GM18951 (cell line): ENCODE measurements around the gene PKDCC.

Source experiments
- POLR2A ChIP-seq: IDR thresholded peaks from 4 replicates; pipeline ENCODE4 v1.6.1; 2011; ENCODE audit warnings: mild to moderate bottlenecking; ENCODE audit not compliant: insufficient read length, insufficient read depth; ENCODE audit errors: extremely low read depth
- in situ Hi-C: fragments of 300-500 bp; cut with MboI; formaldehyde crosslinking; loops from one replicate; pipeline ENCODE4 v1.12.0; 2022; ENCODE audit warnings: low sequenced_read_pairs, mixed read lengths, inconsistent platforms; ENCODE audit not compliant: unreplicated experiment

Gene PKDCC, protein sequence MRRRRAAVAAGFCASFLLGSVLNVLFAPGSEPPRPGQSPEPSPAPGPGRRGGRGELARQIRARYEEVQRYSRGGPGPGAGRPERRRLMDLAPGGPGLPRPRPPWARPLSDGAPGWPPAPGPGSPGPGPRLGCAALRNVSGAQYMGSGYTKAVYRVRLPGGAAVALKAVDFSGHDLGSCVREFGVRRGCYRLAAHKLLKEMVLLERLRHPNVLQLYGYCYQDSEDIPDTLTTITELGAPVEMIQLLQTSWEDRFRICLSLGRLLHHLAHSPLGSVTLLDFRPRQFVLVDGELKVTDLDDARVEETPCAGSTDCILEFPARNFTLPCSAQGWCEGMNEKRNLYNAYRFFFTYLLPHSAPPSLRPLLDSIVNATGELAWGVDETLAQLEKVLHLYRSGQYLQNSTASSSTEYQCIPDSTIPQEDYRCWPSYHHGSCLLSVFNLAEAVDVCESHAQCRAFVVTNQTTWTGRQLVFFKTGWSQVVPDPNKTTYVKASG

DNA sequence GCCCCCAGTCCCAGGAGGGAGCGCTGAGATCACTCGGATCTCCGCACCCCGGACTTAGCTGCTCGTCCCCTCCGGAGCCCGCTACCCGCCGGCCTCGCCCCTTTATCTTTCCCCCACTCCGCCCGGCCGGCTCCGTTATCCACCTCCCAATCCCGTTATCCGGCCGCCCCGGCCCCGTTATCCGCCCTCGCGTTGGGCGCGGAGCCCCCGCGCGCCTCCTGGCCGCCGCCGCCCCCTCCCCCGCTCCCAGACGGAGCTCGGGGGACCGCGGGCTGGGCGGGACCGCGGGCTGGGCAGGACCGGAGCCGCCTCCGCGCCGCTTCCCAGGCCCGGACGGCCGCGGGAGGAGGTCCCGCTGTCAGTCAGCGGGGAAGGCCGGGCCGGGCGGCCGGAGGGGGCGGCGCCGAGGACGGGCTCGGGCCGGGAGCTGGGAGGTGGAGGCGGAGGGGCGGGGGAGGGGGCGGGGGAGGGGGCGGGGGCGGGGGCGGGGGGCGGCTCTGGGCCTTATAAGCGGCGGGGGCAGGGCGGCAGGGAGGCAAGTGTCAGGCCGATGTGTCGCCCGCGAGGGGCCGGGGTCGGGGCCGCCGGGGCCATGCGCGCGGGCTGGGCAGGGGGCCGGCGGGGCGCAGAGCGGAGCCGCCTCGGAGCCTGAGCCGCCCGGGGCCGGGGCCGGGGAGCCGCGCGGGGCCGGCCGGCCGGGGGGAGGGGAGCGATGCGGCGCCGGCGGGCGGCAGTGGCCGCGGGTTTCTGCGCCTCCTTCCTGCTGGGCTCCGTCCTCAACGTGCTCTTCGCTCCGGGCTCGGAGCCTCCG lies at the start of gene PKDCC:
Gene PKDCC, plus strand, starts transcription at position 534 of the 811 bp plus-strand sequence. Its CDS starts 179 bp downstream, at position 713.
- in situ Hi-C loops = no loop called here
- no peak for TF ChIP-seq POLR2A

DNA sequence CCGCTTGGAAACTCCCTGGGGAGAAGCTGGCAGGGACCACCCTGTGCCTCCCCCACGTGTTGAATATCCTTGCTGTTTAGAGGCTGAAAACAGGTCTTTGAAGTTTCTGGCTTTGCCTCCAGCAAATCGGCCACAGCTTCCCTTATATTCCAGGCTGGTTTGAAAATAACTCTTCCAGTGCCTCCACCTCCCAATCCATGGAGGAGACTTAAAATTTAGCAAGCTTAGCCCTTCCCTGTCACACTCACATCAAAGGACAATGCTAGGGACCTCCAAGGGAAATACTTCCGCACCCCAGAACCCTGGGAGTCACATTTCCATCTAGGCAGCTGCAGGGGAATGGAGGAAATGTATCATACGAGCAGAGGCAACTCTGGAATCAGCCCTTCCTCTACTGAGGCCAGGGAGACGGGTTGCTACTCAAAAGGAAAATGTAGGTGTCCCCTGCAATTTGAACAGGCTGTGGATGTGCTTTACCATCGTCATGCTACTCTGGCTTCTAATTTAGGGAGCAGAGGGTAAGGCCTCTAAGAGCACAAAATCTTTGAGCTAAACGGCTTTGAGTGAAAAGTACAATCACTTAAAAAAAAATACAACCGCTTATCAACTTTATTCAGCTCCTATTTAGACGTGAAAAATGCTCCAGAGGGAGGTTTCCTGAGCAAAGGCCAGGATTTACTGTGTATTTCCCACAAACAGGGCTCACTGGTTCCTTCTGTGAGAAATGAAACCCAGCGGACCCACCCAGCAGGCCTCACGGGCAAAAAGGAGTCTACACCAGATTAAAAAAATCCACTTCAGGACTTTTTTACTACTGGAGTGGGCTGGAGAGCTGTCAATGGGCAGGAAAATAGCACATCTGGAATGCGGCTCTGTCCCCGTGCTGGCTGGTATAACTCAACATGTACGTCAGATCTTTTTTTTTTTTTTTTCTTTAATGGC lies 49.4 kb upstream of the PKDCC start:
- in situ Hi-C loops = no loop called here
- TF ChIP-seq POLR2A = no peak

DNA sequence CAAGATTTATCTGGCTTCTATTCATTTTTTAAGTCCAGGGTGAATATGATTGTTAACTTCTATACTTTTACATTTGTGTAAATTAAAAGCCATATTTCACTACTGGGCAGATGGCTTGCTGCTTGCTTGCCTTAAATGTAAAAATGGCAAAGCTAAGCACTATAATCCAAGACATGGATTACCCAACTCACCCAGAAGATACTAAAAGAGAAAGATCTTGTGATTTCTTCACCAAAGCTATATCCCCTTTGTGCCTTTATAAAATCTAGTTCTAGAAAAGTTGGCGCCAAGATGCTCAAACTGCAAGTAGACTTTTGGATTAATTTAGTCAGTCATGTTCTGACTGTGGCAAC lies 48.7 kb upstream of the PKDCC start:
- in situ Hi-C loops = no loop called here
- no peak for TF ChIP-seq POLR2A

DNA sequence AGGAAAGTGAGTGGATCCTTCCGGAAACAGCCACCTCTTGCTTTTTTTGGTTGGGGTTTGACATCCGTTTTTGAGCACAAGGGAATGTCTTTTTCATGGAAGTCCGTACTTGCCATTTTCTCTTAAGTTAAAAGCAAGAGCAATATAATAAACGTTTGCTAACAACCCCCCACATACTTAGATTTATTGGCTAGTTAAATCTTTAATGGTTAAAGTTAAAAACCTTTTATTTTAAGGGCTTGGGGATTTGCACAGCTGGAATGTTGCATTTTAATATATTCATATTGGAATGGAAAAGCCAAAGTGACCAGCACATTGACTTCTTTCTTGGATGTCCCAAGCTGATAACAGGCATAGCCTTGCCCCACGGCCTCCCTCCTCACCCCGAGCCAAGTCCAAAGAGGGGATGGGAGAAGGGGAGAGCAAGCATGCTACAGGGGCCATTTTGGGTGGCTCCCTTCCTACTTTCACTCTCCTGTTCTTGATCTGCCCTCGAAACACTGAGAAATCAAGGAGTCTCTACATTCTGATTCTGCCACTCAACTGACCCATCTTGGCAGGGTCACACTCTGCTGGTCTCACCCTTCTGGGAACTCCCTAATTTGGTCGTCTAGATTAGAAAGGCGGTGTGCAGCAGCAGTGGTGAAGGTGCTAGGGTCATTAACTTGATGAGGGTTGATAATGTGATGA lies 48.1 kb upstream of the PKDCC start:
- in situ Hi-C loops = no loop called here
- no peak for TF ChIP-seq POLR2A

DNA sequence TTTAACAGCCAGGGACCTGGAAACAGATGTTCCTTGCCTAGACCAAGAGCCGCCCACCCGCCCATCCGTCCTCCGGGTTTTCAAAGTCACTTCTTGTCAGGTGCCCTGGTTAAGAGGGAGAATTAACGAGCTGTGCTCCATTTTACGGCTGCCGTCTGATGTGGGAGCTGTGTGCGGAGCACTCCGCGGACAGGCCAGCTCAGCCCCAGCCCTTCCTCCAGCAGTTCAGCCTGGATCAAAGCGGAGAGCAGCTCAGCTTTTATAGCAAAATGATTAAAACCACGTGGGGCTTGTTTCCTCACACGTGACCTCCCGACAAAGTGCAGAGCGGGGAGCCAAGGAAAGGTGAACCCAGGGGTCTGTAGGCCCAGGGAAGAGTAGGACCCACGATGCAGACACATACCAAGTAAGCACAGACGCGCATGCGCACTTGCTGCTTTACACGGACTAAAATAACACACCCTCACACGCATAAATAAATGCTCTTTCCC lies 46.1 kb upstream of the PKDCC start:
- TF ChIP-seq POLR2A = no peak
- in situ Hi-C loops = no loop called here

DNA sequence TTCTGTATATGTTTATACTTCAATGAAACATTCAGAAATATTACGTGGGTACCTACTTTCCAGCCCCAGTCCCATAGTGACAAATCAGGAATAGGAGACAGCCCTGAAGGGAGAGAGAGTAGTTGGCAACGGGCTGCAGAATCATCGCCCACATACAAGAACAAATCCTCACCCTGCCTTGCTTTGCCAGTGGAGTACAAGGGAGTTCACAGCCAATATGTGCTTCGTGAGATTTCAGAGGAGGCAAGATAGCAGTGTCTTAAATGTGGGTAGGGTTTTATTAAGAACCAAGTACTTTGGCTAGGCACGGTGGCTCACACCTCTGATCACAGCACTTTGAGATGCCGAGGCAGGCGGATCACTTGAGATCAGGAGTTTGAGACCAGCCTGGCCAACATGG lies 40.3 kb upstream of the PKDCC start:
- in situ Hi-C loops = no loop called here

DNA sequence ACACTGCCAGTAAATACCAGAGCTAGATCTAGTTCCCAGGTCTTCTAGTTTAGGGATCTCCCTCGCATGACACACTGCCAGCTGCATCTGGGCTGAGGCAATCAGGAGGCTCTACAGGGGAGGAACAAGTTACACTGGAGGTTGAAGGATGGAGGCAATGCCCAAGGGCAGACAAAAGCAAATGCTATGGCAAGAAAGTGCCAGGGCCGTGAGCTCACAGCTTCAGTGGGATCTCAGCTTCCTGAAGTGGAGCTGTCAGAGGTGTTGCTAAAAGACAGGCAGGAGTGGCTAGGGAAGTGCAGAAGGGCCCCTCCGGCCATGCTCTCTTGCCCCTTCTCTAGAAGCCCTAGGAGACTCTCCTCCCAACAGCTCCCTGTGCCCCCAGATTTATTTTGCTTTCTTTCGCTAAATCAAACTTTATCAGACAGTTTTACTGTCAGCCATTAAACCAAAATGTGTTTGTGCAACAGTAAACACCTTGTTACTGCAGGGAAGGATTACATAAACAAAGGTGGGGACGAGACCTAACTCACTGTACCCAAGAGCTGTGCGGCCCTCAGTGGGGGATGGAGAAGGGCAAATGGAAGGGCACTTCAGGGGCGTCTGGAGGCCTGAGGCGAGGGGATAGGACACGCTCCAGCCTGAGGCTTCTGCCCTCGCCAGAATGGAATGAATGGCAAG lies 39.4 kb upstream of the PKDCC start:
- TF ChIP-seq POLR2A = no peak
- in situ Hi-C loops = no loop called here

More for the DNA sequence above, 40.3 kb upstream of the PKDCC start:
- TF ChIP-seq POLR2A = no peak

DNA sequence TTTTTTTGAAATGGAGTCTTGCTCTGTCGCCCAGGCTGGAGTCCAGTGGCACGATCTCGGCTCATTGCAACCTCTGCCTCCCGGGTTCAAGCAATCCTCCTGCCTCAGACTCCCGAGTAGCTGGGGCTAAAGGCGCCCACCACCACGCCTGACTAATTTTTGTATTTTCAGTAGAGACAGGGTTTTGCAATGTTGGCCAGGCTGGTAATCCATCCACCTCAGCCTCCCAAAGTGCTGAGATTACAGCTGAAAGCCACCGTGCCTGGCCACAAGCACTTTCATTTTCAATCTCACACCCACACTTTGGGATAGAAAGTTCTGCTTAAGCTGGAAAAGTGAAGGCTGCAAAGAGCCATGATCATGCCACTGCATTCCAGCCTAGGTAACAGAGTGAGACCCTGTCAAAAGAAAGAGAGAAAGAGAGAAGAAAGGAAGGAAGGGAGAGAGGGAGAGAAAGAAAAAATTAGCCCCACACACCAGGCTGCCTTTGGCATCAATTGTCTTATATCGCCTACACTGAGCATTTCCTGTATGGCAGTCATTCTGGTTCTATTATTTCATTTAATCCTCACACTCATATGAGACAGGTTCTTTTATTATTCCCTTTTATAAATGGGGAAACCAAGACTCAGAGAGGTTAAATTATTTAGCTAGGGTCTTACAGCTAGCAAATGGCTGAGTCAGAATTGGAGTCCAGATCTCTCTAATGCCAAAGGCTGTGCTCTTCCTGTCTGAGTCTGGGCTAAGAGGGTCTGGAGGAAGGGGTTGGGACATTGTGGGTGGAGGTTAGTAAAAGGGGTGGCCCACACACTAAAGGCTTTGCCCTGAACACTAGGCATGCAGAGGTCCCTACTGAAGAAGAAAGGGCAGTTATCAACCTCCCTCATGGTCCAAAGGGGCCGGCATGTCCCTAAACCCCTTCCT lies 37.9 kb upstream of the PKDCC start:
- TF ChIP-seq POLR2A = no peak
- in situ Hi-C loops = no loop called here

DNA sequence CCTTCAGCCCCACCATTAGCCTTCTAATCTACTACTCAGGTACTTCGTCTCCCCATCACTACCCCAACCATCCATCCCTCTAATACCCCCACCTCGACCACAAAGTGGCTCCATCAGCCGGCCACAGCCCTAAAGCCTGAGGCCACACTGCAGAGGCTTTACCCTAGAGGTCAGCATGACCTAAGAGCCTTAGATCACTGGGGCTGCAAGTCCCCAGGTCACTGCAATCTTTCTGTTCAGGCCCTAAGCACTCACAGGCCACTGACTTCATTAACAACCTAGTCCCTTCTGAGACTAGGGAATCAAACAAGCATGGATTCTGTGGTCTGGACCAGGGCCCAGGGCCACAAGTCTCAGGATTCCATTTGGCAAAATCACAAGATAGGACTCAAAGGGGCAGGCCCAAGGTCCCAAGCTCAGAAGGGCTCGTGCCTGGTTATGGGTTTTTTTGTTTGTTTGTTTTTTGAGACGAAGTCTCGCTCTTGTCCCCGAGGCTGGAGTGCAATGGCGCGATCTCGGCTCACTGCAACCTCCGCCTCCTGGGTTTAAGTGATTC lies 37.0 kb upstream of the PKDCC start:
- in situ Hi-C loops = no loop called here
- no peak for TF ChIP-seq POLR2A

DNA sequence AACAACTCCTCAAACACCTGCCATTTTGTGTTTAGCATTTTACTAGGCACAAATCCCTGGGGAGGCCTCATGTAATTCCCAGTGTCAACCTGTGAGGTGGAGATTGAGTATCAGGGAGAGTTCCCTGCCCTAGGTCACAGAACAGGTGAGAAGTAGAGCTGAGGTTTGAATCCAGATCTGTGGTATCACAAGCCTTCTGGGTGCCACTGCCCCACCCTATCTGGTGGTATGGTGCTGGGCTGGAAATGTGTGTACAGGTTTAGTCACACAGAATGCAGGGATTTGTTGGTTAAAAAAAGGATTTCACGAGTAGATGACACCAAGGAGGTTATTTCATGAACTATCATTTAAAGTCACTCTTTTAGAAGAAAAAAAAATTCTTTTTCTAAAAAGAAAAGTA lies 35.7 kb upstream of the PKDCC start:
- in situ Hi-C loops = no loop called here
- TF ChIP-seq POLR2A = no peak
